Measurements from ENCODE around the gene PCDH15.

Gene PCDH15

GRCh38 chr10:54131833-54132232 is 669.2 kb downstream of the PCDH15 start:
- Histone ChIP-seq H3K4me3 (ENCODE audit: low read length) (no peak overlapping the region), H3K27ac (ENCODE audit: low read length) (no peak overlapping the region), H3F3A (ENCODE audit: insufficient read depth, low read length) (no peaks in the 10 kb centered on the region), H3K9me3 (replicated peaks; ENCODE audit: insufficient read depth, low read length) (no peaks in the 10 kb centered on the region), H3K4me1 (ENCODE audit: low read length) (peaks cover 4% of the 10 kb centered on the region; the same call in 1 of the 2 replicates), H3K79me2 (ENCODE audit: low read length) (no peaks in the 10 kb centered on the region), H3K9me2 (replicated peaks; ENCODE audit: insufficient read depth, low read length) (no peaks in the 10 kb centered on the region), H4K20me1 (ENCODE audit: insufficient read depth, low read length) (no peaks in the 10 kb centered on the region), H3K27me3 (replicated peaks; ENCODE audit: insufficient read depth, low read length) (no peaks in the 10 kb centered on the region), H3K36me3 (replicated peaks; ENCODE audit: insufficient read depth, low read length) (no peaks in the 10 kb centered on the region), H3K9ac (ENCODE audit: low read length) (no peak overlapping the region), H3K4me2 (ENCODE audit: low read depth, low read length) (no peak overlapping the region), H2AFZ (ENCODE audit: low read length) (no peak overlapping the region)
- TF ChIP-seq EZH2phosphoT487 (IDR thresholded peaks at IDR 0.05; ENCODE audit: low read length) (no peak), EZH2 (optimal IDR thresholded peaks at IDR 0.05; ENCODE audit: low read depth, low read length) (no peak), CTCF (IDR thresholded peaks at IDR 0.05; ENCODE audit: low read length) (no peak)
- no peak for DNase-seq

GRCh38 chr10:54130394-54130793 is 670.6 kb downstream of the PCDH15 start:
- Histone ChIP-seq H3K9me2 (replicated peaks; ENCODE audit: insufficient read depth, low read length) (no peaks in the 10 kb centered on the region), H3K36me3 (replicated peaks; ENCODE audit: insufficient read depth, low read length) (no peaks in the 10 kb centered on the region), H3K4me3 (ENCODE audit: low read length) (no peak overlapping the region), H3K4me2 (ENCODE audit: low read depth, low read length) (no peak overlapping the region), H3F3A (ENCODE audit: insufficient read depth, low read length) (no peaks in the 10 kb centered on the region), H3K9ac (ENCODE audit: low read length) (no peak overlapping the region), H4K20me1 (ENCODE audit: insufficient read depth, low read length) (no peaks in the 10 kb centered on the region), H3K79me2 (ENCODE audit: low read length) (no peaks in the 10 kb centered on the region), H3K4me1 (ENCODE audit: low read length) (no peaks in the 10 kb centered on the region), H3K27me3 (replicated peaks; ENCODE audit: insufficient read depth, low read length) (no peaks in the 10 kb centered on the region), H3K27ac (ENCODE audit: low read length) (no peak overlapping the region), H3K9me3 (replicated peaks; ENCODE audit: insufficient read depth, low read length) (no peaks in the 10 kb centered on the region), H2AFZ (ENCODE audit: low read length) (no peak overlapping the region)
- TF ChIP-seq EZH2 (optimal IDR thresholded peaks at IDR 0.05; ENCODE audit: low read depth, low read length) = no peak
- no peak for TF ChIP-seq EZH2phosphoT487 (IDR thresholded peaks at IDR 0.05; ENCODE audit: low read length)
- no peak for TF ChIP-seq CTCF (IDR thresholded peaks at IDR 0.05; ENCODE audit: low read length)
- no peak for DNase-seq

- H3K9me2 ChIP-seq (replicated peaks; ENCODE audit: insufficient read depth, low read length) = no peaks in the 10 kb centered on the region
- no peaks in the 10 kb centered on the region for H3K9me3 ChIP-seq (replicated peaks; ENCODE audit: insufficient read depth, low read length)
- no peaks in the 10 kb centered on the region for H3K4me1 ChIP-seq (ENCODE audit: low read length)
- H3K27me3 ChIP-seq (replicated peaks; ENCODE audit: insufficient read depth, low read length) = no peaks in the 10 kb centered on the region
- no peak for TF ChIP-seq EZH2phosphoT487 (IDR thresholded peaks at IDR 0.05; ENCODE audit: low read length)
- no peak for TF ChIP-seq EZH2 (optimal IDR thresholded peaks at IDR 0.05; ENCODE audit: low read depth, low read length)
- no peak for TF ChIP-seq CTCF (IDR thresholded peaks at IDR 0.05; ENCODE audit: low read length)
- no peak overlapping the region for H2AFZ ChIP-seq (ENCODE audit: low read length)
- H3K79me2 ChIP-seq (ENCODE audit: low read length) = no peaks in the 10 kb centered on the region
- no peak overlapping the region for H3K4me2 ChIP-seq (ENCODE audit: low read depth, low read length)
- no peak for DNase-seq
- H3K27ac ChIP-seq (ENCODE audit: low read length) = no peak overlapping the region
- no peak overlapping the region for H3K4me3 ChIP-seq (ENCODE audit: low read length)
- H3K36me3 ChIP-seq (replicated peaks; ENCODE audit: insufficient read depth, low read length) = no peaks in the 10 kb centered on the region
- no peaks in the 10 kb centered on the region for H4K20me1 ChIP-seq (ENCODE audit: insufficient read depth, low read length)
- no peaks in the 10 kb centered on the region for H3F3A ChIP-seq (ENCODE audit: insufficient read depth, low read length)
- no peak overlapping the region for H3K9ac ChIP-seq (ENCODE audit: low read length)
Measured at GRCh38 chr10:54125098-54125747, 675.8 kb downstream of the PCDH15 start.

All from MM.1S (cell line).